Stimulated activated CD8-positive, alpha-beta memory T cell treated with anti-CD3 and anti-CD28 coated beads, Interleukin-15, amount 100 ng/mL, for 48 hours (primary cell): Measurements from ENCODE around the gene RCOR1.
"Not testable (repeated sequence)": the region's sequence is repeated elsewhere in the genome, so short reads cannot be mapped to it uniquely, and the experiment has no call there.

Source experiments
- DNase-seq, 2 donors: peaks; one replicate each; pipeline ENCODE4 v3.0.0-alpha.2; 2020; ENCODE audit warnings: low read depth in 2 of 2

Gene RCOR1

DNA sequence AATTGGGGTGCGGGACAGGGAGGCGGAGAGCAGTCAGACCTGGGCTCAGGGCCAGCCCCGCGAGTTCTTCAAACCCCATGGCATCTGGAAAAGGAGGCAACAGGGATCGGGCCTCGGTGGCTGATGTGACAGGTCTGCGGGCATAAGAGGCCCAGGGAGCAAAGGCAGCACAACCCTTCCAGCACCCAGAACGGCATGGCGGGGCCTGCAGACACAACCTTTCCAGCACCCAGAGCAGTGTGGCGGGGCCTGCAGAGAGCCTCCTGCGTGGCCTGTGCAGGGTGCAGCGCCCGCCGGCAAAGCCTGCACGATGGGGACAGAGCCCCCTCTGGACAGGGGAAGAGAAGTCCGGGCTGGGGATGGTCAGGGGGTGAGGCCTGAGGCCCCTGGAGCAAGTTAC lies 158.6 kb downstream of the RCOR1 start:
- no peak for DNase-seq

GRCh38 chr14:102752239-102752847 lies 159.9 kb downstream of the RCOR1 start:
- no peak for DNase-seq

DNA sequence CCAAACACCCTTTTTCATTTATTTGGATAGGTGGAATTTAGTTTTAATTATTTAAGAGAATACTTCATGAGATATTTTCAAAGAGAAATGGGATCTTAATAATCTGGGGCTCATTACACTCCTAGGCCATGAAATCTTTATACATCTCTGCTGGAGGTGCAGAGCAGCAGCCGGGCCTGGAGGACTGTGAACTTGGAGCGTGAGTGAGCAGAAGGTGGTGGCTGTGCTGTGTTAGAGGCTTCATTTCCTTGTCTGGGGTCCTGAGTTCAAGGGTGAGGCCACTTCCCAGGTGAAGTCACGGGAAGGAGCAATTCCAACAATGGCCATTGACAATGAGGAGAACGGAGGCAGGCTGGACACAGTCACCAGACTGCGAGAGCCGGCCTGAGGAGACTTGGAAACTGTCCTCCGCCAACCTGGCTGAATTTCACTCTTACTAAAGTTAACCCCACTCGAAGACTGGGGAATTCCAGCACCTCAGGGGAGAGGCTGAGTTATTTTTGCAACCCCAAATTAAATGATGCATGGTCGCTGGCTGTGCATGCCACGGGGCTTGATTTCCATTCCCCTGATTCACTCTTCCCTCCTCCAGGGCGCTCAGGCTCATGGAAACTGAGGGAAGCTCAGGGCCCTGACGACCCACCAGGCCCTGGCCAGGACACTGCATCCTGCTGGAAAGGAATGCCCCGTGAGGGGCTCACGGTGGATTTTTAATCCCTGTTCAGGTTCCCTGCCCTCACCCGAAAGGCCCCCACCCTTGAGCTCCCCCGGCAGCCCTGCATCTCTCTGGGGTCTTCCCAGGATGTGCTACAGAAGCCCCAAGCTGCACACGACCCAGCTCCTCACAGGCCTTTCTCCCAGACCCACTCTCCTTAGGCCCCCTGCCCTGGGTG lies 162.2 kb downstream of the RCOR1 start:
- no peak for DNase-seq

DNA sequence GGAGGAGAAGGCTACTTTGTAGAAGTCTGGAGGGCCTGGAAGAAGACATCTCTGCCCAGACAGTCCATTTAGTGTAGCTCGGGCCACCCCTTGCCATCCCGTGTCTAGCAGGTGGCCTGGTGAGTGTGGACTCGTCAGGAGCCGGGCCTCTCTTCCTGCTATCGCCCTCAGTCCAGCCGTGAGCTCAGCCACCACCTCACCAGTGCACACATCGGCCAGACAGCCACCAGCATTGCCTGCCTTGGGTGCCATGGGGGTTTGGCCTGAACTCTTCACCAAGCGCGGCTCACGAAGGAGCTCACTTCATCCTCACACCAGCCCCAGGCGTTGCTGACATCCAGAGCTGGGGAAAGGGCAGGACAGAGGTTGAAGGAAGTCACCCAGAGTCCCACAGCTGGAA lies 165.2 kb downstream of the RCOR1 start:
- no peak for DNase-seq

DNA sequence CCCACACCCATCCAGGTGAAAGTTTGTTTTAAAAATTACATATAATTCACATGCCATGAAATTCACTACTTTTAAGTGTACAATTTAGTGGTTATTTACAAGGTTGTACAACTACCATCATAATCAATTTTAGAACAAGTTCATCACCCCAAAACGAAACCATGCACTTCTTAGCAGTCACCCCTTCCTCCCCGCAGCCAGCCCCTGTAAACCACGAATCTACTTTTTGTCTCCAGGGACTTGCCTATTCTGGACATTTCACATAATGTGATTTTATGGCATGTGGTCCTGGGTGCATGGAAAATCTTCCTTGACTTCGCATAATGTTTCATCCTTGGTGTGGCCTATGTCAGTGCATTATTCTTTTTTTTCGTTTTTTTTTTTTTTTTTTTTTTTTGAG lies 165.6 kb downstream of the RCOR1 start:
- DNase-seq = no peak

- no peak for DNase-seq
These were observed 167.2 kb downstream of the RCOR1 start for GRCh38 chr14:102759456-102760187.

- DNase-seq = no peak
These were observed 168.2 kb downstream of the RCOR1 start for GRCh38 chr14:102760496-102761193.

GRCh38 chr14:102761206-102761605 lies 168.8 kb downstream of the RCOR1 start:
- no peak for DNase-seq

GRCh38 chr14:102764220-102764671 lies 171.8 kb downstream of the RCOR1 start:
- DNase-seq = no peak

DNA sequence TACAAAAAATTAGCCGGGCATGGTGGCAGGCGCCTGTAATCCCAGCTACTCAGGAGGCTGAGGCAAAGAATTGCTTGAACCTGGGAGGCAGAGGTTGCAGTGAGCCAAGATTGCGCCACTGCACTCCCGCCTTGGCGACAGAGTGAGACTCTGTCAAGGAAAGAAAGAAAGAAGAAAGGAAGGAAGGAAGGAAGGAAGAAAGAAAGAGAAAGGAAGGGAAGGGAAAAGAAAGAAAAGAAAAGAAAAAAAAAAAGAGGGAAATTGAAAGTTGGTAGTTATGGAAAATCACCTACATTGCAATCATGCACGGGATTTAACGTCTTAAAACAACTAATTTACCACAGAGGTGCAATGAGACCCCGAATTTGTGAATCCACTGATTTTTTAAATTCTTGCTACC lies 173.3 kb downstream of the RCOR1 start:
- not testable (repeated sequence) for DNase-seq

DNA sequence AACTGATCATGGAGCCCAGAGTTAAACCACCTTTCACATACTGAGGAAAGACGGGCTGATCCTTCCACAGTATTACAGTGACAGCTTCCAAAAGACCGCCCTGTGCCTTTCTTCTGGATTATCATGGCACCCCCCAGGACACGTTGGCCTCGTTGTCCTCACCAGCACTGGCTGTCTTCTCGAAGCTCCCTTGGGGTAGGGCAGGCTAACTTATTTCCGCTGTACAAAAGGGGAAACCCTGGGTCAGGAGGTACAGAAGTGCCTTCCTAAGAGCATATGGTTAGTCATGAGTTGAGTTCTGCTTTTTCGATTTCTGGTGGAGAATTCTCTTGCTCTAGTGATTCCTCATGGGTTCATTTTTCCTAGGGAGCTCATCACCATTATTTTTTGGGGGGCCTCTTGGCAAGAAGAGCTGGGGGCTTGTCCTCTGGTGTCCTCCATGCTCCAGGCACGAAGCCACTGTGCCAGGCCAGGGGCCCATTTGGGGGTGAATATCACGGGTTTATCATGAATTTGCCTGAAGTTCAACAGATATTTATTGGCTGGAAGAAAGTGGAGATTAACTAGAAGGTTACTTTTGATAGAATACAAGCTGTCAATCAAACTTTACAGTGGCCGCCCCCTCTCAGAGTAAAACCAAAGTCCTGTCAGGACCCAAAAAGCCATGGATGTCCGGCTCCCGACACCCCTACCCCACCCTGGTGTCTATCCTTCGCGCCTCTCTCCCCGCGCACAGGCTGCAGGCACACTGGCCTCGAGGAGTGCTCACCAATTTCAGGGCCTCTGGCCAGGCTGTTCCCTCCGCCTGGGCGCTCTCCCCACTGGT lies 176.0 kb downstream of the RCOR1 start:
- DNase-seq = no peak

GRCh38 chr14:102769049-102769327 lies 176.5 kb downstream of the RCOR1 start:
- DNase-seq = no peak

- DNase-seq = no peak
These were observed 178.0 kb downstream of the RCOR1 start for GRCh38 chr14:102770147-102771123.

GRCh38 chr14:102771144-102771543 lies 178.7 kb downstream of the RCOR1 start:
- no peak for DNase-seq

GRCh38 chr14:102772781-102773570 lies 180.5 kb downstream of the RCOR1 start:
- no peak for DNase-seq

- peak in 1 of 2 donors; percentile 34 for DNase-seq
These were observed 182.1 kb downstream of the RCOR1 start for GRCh38 chr14:102774391-102775153.

GRCh38 chr14:102775855-102776760 lies 183.7 kb downstream of the RCOR1 start:
- DNase-seq = no peak
